Endothelial cell of umbilical vein (primary cell): ENCODE data around the gene NXN. TPM values are rescaled to one million over a fixed set of nuclear protein-coding genes. Genes with fewer than 3 reads are reported as not detected.
"Not testable (repeated sequence)": the region's sequence is repeated elsewhere in the genome, so short reads cannot be mapped to it uniquely, and the experiment has no call there.

Experiments
- BruUV-seq: library from RNA; stranded (reverse); fragments of 400-500 nt; replicated peaks from 2 replicates; lab custom pipeline; 2021; lab: Mats Ljungman, UMichigan
- CTCF ChIA-PET: fragments of 300-600, 350-600 bp; sonication (Branson Sonifier 250); formaldehyde crosslinking; loops from one replicate; lab custom pipeline; 2021; ENCODE audit warnings: antibody characterized with exemption, inconsistent platforms; lab: Charles Lee
- POLR2A ChIA-PET: fragments of 300-600, 350-600 bp; sonication (Branson Sonifier 250); formaldehyde crosslinking; loops from one replicate; lab custom pipeline; 2021; ENCODE audit warnings: antibody characterized with exemption, inconsistent platforms; lab: Charles Lee
- DNase-seq: peaks from one replicate; pipeline ENCODE4 v3.0.0-alpha.2; 2011; ENCODE audit warnings: low read depth, low spot score
- FAIRE-seq: peaks from 2 replicates; lab custom pipeline; 2011; peaks lifted over from hg19 to GRCh38; lab: Jason Lieb, UNC
- H2AFZ ChIP-seq: 2 replicates; pipeline ENCODE4 v1.6.0; 2012; ENCODE audit warnings: low read depth, low read length, control low read depth, inconsistent platforms
- H3K27ac ChIP-seq: 2 replicates; pipeline ENCODE4 v1.5.1; 2011; ENCODE audit warnings: low read depth, mild to moderate bottlenecking, control low read depth, low read length, moderate library complexity; ENCODE audit not compliant: insufficient read depth
- H3K27me3 ChIP-seq, 2 experiments: 2 replicates each; pipeline versions ENCODE4 v1.6.0 to v1.6.1; 2011; ENCODE audit warnings: low read length in 2 of 2, mixed read lengths in 1 of 2; ENCODE audit not compliant: control insufficient read depth in 2 of 2, insufficient read depth in 2 of 2
- H3K36me3 ChIP-seq, 2 experiments: 2 replicates in 1 of 2; 3 replicates in 1 of 2; pipeline ENCODE4 v1.5.1; 2011; ENCODE audit warnings: low read length in 2 of 2, mild to moderate bottlenecking in 1 of 2, moderate library complexity in 1 of 2; ENCODE audit not compliant: control insufficient read depth in 2 of 2, insufficient read depth in 2 of 2; ENCODE audit errors: extremely low read depth in 1 of 2
- H3K4me1 ChIP-seq: 3 replicates; pipeline ENCODE4 v1.5.1; 2011; ENCODE audit warnings: mild to moderate bottlenecking, low read length; ENCODE audit not compliant: control insufficient read depth, insufficient read depth; ENCODE audit errors: extremely low read depth
- H3K4me2 ChIP-seq: 2 replicates; pipeline ENCODE4 v1.6.1; 2011; ENCODE audit warnings: low read length, control low read depth, mixed read lengths; ENCODE audit not compliant: insufficient read depth
- H3K4me3 ChIP-seq, 3 experiments: fragments of 200-600 bp in 1 of 3; sonication (generic), shearing (Covaris generic) in 1 of 3; replicated peaks in 1 of 3; 2 replicates each; pipeline ENCODE4 v1.5.1; 2011 to 2016; ENCODE audit warnings: control low read depth in 3 of 3, low read length in 3 of 3, mild to moderate bottlenecking in 2 of 3, inconsistent platforms in 1 of 3, low read depth in 1 of 3, moderate library complexity in 1 of 3; ENCODE audit not compliant: insufficient read depth in 1 of 3
- H3K79me2 ChIP-seq: 2 replicates; pipeline ENCODE4 v1.6.0; 2012; ENCODE audit warnings: low read length, inconsistent platforms; ENCODE audit not compliant: control insufficient read depth, insufficient read depth
- H3K9ac ChIP-seq: replicated peaks from 2 replicates; pipeline ENCODE3; 2011; ENCODE audit warnings: low read length, control low read depth; ENCODE audit not compliant: insufficient read depth; ENCODE audit errors: extremely low read depth
- H3K9me1 ChIP-seq: replicated peaks from 3 replicates; pipeline ENCODE4 v1.6.0; 2011; ENCODE audit warnings: mild to moderate bottlenecking, low read length; ENCODE audit not compliant: control insufficient read depth, insufficient read depth; ENCODE audit errors: extremely low read depth
- H3K9me3 ChIP-seq: replicated peaks from 2 replicates; pipeline ENCODE4 v1.5.1; 2012; ENCODE audit warnings: low read length, inconsistent platforms; ENCODE audit not compliant: control insufficient read depth, insufficient read depth
- H4K20me1 ChIP-seq: replicated peaks from 2 replicates; pipeline ENCODE3; 2011; ENCODE audit warnings: mild to moderate bottlenecking, low read length; ENCODE audit not compliant: control insufficient read depth, insufficient read depth; ENCODE audit errors: extremely low read depth
- CTCF ChIP-seq, 2 donors: IDR thresholded peaks; 1 replicate in 1 of 2; 2 replicates in 1 of 2; pipeline ENCODE4 v1.5.1; 2011; ENCODE audit warnings: low read length in 2 of 2, mild to moderate bottlenecking in 2 of 2, moderate library complexity in 2 of 2, control low read depth in 1 of 2, inconsistent platforms in 1 of 2, low read depth in 1 of 2; ENCODE audit not compliant: insufficient read depth in 1 of 2; ENCODE audit errors: extremely low read depth in 1 of 2
- EZH2 ChIP-seq: IDR thresholded peaks from 2 replicates; pipeline ENCODE4 v1.6.1; 2012; ENCODE audit warnings: borderline replicate concordance, low read depth, mild to moderate bottlenecking, moderate library complexity, low read length, inconsistent platforms; ENCODE audit not compliant: severe bottlenecking
- FOS ChIP-seq: IDR thresholded peaks from 2 replicates; pipeline ENCODE4 v1.6.1; 2011; ENCODE audit warnings: mild to moderate bottlenecking, low read length, moderate library complexity, borderline replicate concordance; ENCODE audit not compliant: insufficient read depth
- GATA2 ChIP-seq: IDR thresholded peaks from 2 replicates; pipeline ENCODE4 v1.7.0; 2011; ENCODE audit warnings: low read depth, mild to moderate bottlenecking, moderate library complexity, mixed read lengths, low read length; ENCODE audit not compliant: insufficient read length, insufficient read depth
- JUN ChIP-seq: IDR thresholded peaks from 2 replicates; pipeline ENCODE4 v1.6.1; 2011; ENCODE audit warnings: borderline replicate concordance, low read depth; ENCODE audit not compliant: insufficient read length, insufficient read depth
- MAX ChIP-seq: IDR thresholded peaks from 2 replicates; pipeline ENCODE4 v1.6.1; 2011; ENCODE audit not compliant: insufficient read depth, insufficient read length
- MYC ChIP-seq: IDR thresholded peaks from one replicate; pipeline ENCODE4 v1.6.1; 2011; ENCODE audit warnings: mild to moderate bottlenecking, low read depth, low read length
- POLR2A ChIP-seq: IDR thresholded peaks from 2 replicates; pipeline ENCODE4 v1.6.1; 2012; ENCODE audit warnings: low read depth, mild to moderate bottlenecking, control low read depth, low read length
- POLR2AphosphoS5 ChIP-seq: IDR thresholded peaks from 2 replicates; pipeline ENCODE4 v1.6.1; 2012; ENCODE audit warnings: low read depth, mild to moderate bottlenecking, control low read depth, low read length, moderate library complexity; ENCODE audit not compliant: insufficient read depth
- dilution Hi-C: fragments of 300-500 bp; cut with MboI; formaldehyde crosslinking; loops from one replicate; pipeline ENCODE4 v1.15.0; 2019; ENCODE audit warnings: low sequenced_read_pairs; ENCODE audit not compliant: extremely low pct_ligation_motif_present
- intact Hi-C: fragments of 100-400 bp; cut with micrococcal nuclease; formaldehyde crosslinking; loops from one replicate; pipeline ENCODE4 v1.10.0; 2022
- polyA plus RNA-seq, 4 experiments: library from polyadenylated mRNA; depleted of rRNA in 3 of 4; stranded (reverse) in 3 of 4; unstranded in 1 of 4; fragments of >200 nt; gene quantifications; 2 replicates each; pipeline versions ENCODE4 v1.2.1 to v1.2.3, GENCODE V29; 2011 to 2012; ENCODE audit warnings: missing spikeins in 1 of 4
- total RNA-seq: library from RNA; stranded (reverse); gene quantifications from 2 replicates; pipeline ENCODE4 v1.2.3, GENCODE V29; 2021

NXN gene
- total and polyA plus RNA-seq, 2 donors (not counting 3 experiments of a cell fraction or from before 2014, with no cell fraction given): 69.5 to 77.3 TPM

- TF ChIP-seq MAX (no peak), MYC (no peak), JUN (no peak), POLR2AphosphoS5 (no peak), CTCF (IDR thresholded peaks at IDR 0.05; ENCODE audit: extremely low read depth in 1 of 2, insufficient read depth in 1 of 2, low read depth in 1 of 2, low read length in 2 of 2) (no peak), FOS (no peak), GATA2 (no peak), EZH2 (no peak), POLR2A (no peak)
- Histone ChIP-seq H3K4me1 (no peaks in the 10 kb centered on the region), H3K36me3 (no peaks in the 10 kb centered on the region), H4K20me1 (no peaks in the 10 kb centered on the region), H3K27me3 (no peaks in the 10 kb centered on the region), H3K9ac (no peak overlapping the region), H3K27ac (no peak overlapping the region), H3K4me3 (no peak overlapping the region), H2AFZ (no peak overlapping the region), H3K79me2 (no peaks in the 10 kb centered on the region), H3K9me1 (no peaks in the 10 kb centered on the region), H3K9me3 (no peaks in the 10 kb centered on the region), H3K4me2 (no peak overlapping the region)
- intact Hi-C loops (no loop called here), dilution Hi-C loops (no loop called here)
- DNase-seq (no peak), FAIRE-seq (no peak)
- BruUV-seq: no TSS peak
- ChIA-PET CTCF (interaction anchor here (1.1 kb wide), 1 partner anchor 43 kb away, joined by 3 read pairs; no protein-coding TSS in a partner anchor), POLR2A (no interaction called here)
These were observed 143.4 kb downstream of the NXN start for GRCh38 chr17:836151-836550.

GRCh38 chr17:835721-836120 lies 143.9 kb downstream of the NXN start:
- H4K20me1 ChIP-seq, H3K36me3 ChIP-seq, H2AFZ ChIP-seq, CTCF ChIA-PET, H3K4me2 ChIP-seq, H3K27ac ChIP-seq, BruUV-seq, H3K9ac ChIP-seq, H3K4me3 ChIP-seq, H3K9me1 ChIP-seq, dilution Hi-C loops, H3K79me2 ChIP-seq, FAIRE-seq, POLR2A ChIA-PET, H3K4me1 ChIP-seq, DNase-seq, intact Hi-C loops, H3K27me3 ChIP-seq, H3K9me3 ChIP-seq: not testable (repeated sequence)
